Peyer's patch (tissue), 4 donors: Measurements from ENCODE around the gene PSMB2.

Experiments
- CTCF ChIP-seq, 6 experiments: fragments of 450-650 bp in 4 of 6; fragments of 200-600 bp in 2 of 6; sonication (generic) in 1 of 6; IDR thresholded peaks; one replicate each; pipeline ENCODE4 v1.5.1; 2017 to 2019; ENCODE audit warnings: antibody characterized with exemption in 6 of 6, mild to moderate bottlenecking in 3 of 6, moderate library complexity in 1 of 6
- POLR2A ChIP-seq, 2 donors: fragments of 450-650 bp; IDR thresholded peaks; one replicate each; pipeline ENCODE4 v1.5.1; 2017; ENCODE audit warnings: antibody characterized with exemption in 2 of 2, mild to moderate bottlenecking in 2 of 2, moderate library complexity in 2 of 2

GRCh38 chr1:35572296-35572695 is 69.0 kb downstream of the PSMB2 start:
- TF ChIP-seq CTCF (IDR thresholded peaks at IDR 0.05) (no peak), POLR2A (IDR thresholded peaks at IDR 0.05) (no peak)
